ENCODE measurements around the gene REL. TPM values are rescaled to one million over a fixed set of nuclear protein-coding genes. Genes with fewer than 3 reads are reported as not detected.
"Not testable (repeated sequence)": the region's sequence is repeated elsewhere in the genome, so short reads cannot be mapped to it uniquely, and the experiment has no call there.

Gene REL
- total RNA-seq, 4 donors from 2014 or later, result 10.5 to 17.3 (median 12.7) TPM

DNA sequence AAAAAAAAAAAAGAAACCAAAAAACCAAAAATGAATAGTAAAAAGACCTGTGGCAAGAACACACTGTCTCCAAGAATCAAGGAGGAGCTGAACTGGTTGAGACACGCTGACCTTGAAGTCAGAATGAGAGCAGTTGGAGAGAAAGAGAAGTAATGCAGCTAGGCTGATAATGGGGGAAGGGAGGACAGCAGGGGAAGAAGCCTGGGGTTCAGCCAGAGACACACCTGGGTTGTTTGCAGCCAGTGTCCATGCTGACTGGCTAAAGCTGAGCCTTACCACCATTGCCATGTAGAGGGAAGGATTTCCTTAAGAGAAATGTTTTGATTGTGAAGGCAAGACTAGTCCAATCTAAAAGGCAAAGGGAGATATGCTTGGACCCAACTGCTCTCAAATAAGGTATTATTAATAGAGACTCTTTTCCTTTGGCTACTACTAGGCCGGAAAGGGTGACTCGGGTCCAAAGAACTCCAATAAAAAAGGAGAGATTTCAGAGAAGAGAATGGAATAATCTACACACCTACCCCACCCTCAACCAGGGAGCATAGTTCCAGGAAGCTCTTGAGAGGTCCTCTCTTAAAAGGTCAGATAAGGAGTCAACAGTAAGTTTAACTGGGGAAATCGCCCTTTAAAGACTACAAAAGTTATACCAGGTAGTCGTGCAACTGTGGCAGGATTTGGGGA is 25.2 kb upstream of the REL start:
- H3K27ac ChIP-seq, result no peak overlapping the region
- TF ChIP-seq EP300 (IDR thresholded peaks at IDR 0.05) (no peak), POLR2A (IDR thresholded peaks at IDR 0.05) (no peak)
- TF ChIP-seq, protein P1, sequence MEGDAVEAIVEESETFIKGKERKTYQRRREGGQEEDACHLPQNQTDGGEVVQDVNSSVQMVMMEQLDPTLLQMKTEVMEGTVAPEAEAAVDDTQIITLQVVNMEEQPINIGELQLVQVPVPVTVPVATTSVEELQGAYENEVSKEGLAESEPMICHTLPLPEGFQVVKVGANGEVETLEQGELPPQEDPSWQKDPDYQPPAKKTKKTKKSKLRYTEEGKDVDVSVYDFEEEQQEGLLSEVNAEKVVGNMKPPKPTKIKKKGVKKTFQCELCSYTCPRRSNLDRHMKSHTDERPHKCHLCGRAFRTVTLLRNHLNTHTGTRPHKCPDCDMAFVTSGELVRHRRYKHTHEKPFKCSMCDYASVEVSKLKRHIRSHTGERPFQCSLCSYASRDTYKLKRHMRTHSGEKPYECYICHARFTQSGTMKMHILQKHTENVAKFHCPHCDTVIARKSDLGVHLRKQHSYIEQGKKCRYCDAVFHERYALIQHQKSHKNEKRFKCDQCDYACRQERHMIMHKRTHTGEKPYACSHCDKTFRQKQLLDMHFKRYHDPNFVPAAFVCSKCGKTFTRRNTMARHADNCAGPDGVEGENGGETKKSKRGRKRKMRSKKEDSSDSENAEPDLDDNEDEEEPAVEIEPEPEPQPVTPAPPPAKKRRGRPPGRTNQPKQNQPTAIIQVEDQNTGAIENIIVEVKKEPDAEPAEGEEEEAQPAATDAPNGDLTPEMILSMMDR (IDR thresholded peaks at IDR 0.05), result no peak
- no peak for DNase-seq (ENCODE audit: low spot score in 2 of 2)
- WGBS, 2 donors, result 82 to 83% methylated on average over 5 of the region's 5 CpGs
- H3K4me1 ChIP-seq, result no peaks in the 10 kb centered on the region
- peaks cover 0 to 1% (median 0%) of the 10 kb centered on the region in 4 donors for H3K9me3 ChIP-seq
- H3K4me3 ChIP-seq, result no peak overlapping the region
- no peaks in the 10 kb centered on the region for H3K27me3 ChIP-seq
- no peaks in the 10 kb centered on the region for H3K36me3 ChIP-seq

DNA sequence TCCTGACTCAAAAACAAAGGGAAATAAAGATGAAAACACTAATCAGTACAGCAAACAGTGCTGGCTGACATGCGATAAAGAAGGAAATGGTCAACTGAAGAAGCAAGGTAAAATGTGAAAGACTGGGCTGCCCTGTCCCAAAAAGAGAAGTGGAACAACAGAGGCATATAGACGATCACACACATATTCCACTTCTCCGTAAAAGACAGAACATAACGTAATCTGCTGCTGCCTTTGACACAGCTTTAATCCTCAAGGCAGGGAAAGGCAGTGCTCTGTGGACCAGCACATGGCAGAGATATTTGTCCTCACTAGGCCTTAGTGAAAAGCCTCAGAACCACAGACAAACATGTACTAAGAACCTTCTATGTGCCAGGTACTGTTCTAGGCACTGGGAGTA is 24.3 kb upstream of the REL start:
- 82 to 85% methylated on average over 4 of the region's 4 CpGs for WGBS, 2 donors
- H3K27me3 ChIP-seq, result no peaks in the 10 kb centered on the region
- no peak overlapping the region for H3K27ac ChIP-seq
- peaks cover 0 to 6% (median 0%) of the 10 kb centered on the region in 4 donors for H3K9me3 ChIP-seq
- TF ChIP-seq POLR2A (IDR thresholded peaks at IDR 0.05) (no peak), EP300 (IDR thresholded peaks at IDR 0.05) (no peak)
- TF ChIP-seq, protein P1 (IDR thresholded peaks at IDR 0.05), result no peak
- H3K4me3 ChIP-seq, result no peak overlapping the region
- H3K4me1 ChIP-seq, result no peaks in the 10 kb centered on the region
- no peaks in the 10 kb centered on the region for H3K36me3 ChIP-seq
- no peak for DNase-seq (ENCODE audit: low spot score in 2 of 2)

DNA sequence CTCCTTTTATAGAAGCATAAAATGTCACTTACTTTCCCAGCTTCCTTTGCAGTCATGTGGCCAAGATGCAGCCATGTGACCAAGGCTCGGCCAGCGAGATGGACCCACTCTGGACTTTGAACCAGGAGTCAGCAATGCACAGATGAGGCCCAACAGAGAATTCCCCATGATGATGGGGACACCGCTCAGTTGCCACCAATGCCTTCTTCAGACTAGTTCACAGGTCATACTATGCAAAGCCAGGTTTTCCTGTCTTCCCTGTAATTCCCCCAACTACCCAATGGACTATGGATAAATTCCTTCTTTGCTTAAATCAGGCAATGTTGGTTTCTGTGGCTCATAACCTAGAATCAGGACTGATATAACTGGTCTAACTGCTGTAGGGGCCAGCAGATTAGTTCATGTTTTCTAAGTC is 22.5 kb upstream of the REL start:
- DNase-seq (ENCODE audit: low spot score in 2 of 2), result no peak
- Histone ChIP-seq H3K9me3 (peaks cover 0 to 6% (median 0%) of the 10 kb centered on the region in 4 donors), H3K36me3 (no peaks in the 10 kb centered on the region), H3K4me1 (no peaks in the 10 kb centered on the region), H3K27me3 (no peaks in the 10 kb centered on the region), H3K27ac (no peak overlapping the region), H3K4me3 (no peak overlapping the region)
- 92 to 98% methylated on average over 3 of the region's 3 CpGs for WGBS, 2 donors
- TF ChIP-seq, protein P1 (IDR thresholded peaks at IDR 0.05), result no peak
- TF ChIP-seq EP300 (IDR thresholded peaks at IDR 0.05) (no peak), POLR2A (IDR thresholded peaks at IDR 0.05) (no peak)

DNA sequence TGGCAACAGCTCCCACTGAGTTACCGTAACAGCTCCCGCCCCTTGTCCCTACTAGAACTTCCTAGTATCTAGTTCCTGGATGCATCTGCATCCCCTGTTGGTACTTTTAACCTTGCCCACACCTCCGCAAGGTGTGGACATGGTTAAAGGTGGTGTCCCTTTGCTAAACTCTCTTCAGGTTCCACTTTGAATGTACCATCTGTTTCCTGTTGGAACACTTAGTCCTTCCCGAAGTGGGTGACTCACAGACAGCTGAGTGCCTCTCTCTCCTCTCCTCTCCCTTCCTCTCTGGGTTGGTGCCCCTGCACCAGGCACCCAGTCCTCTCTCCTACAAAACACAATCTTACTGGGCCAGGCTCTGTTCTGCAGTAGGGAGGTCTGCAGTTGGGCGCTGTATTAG is 19.6 kb upstream of the REL start:
- TF ChIP-seq, protein P1 (IDR thresholded peaks at IDR 0.05), result no peak
- TF ChIP-seq EP300 (IDR thresholded peaks at IDR 0.05) (no peak), POLR2A (IDR thresholded peaks at IDR 0.05) (no peak)

DNA sequence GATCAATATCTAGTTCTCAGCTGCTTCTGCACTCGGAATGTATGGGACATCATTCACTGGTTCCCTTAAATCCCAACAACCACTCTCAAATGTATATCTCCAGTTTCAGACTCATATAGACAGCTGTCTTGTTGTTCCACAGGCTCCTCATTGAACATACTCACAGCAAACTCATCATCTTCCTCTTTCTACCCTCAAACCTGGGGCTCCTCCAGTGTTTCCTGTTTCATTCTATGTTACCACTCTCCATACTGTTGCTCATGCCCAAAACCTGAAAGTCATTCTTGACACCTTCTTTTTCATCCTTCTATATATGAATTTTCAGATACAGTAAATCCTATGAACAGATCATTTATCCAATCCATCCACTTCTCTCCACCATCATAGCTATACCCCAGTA is 18.7 kb upstream of the REL start:
- no peaks in the 10 kb centered on the region for H3K36me3 ChIP-seq
- TF ChIP-seq EP300 (IDR thresholded peaks at IDR 0.05) (no peak), POLR2A (IDR thresholded peaks at IDR 0.05) (no peak)
- TF ChIP-seq, protein P1 (IDR thresholded peaks at IDR 0.05), result no peak
- H3K4me3 ChIP-seq, result no peak overlapping the region
- no peak for DNase-seq (ENCODE audit: low spot score in 2 of 2)
- no peaks in the 10 kb centered on the region for H3K4me1 ChIP-seq
- no peaks in the 10 kb centered on the region for H3K27me3 ChIP-seq
- H3K27ac ChIP-seq, result no peak overlapping the region
- WGBS, 2 donors, result 86 to 88% methylated on average over 1 of the region's 1 CpG
- H3K9me3 ChIP-seq, result peaks cover 0 to 10% (median 0%) of the 10 kb centered on the region in 4 donors

More for the DNA sequence above, 19.6 kb upstream of the REL start:
- DNase-seq (ENCODE audit: low spot score in 2 of 2), result no peak
- no peaks in the 10 kb centered on the region for H3K36me3 ChIP-seq
- H3K4me1 ChIP-seq, result no peaks in the 10 kb centered on the region
- H3K4me3 ChIP-seq, result no peak overlapping the region
- no peaks in the 10 kb centered on the region for H3K27me3 ChIP-seq
- no peak overlapping the region for H3K27ac ChIP-seq
- 82 to 93% methylated on average over 5 of the region's 5 CpGs for WGBS, 2 donors
- peaks cover 0 to 10% (median 0%) of the 10 kb centered on the region in 4 donors for H3K9me3 ChIP-seq

DNA sequence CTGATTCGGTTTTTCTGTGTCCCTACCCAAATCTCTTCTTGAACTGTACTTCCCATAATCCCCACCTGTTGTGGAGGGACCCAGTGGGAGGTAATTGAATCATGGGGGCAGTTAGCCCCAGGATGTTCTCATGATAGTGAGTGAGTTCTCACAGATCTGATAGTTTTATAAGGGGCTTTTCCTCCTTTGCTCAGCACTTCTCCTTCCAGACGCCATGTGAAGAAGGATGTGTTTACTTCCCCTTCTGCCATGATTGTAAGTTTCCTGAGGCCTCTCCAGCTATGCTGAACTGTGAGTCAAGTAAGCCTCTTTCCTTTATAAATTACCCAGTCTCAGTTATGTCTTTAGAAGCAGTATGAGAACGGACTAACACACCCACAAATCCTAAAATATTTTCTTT is 16.0 kb upstream of the REL start:
- H3K27me3 ChIP-seq; H3K36me3 ChIP-seq; H3K4me3 ChIP-seq; H3K4me1 ChIP-seq; DNase-seq (ENCODE audit: low spot score in 2 of 2); H3K27ac ChIP-seq: not testable (repeated sequence)
- 78 to 85% methylated on average over 3 of the region's 3 CpGs for WGBS, 2 donors
- peaks cover 0 to 10% (median 0%) of the 10 kb centered on the region in 4 donors for H3K9me3 ChIP-seq

Measured in tibial nerve (tissue), 4 donors.